DMS 273 (cell line): ENCODE measurements around the gene C11orf97.
"Not testable (repeated sequence)": the region's sequence is repeated elsewhere in the genome, so short reads cannot be mapped to it uniquely, and the experiment has no call there.

Experiments
- DNase-seq: peaks from one replicate; lab custom pipeline; 2025; ENCODE audit not compliant: unreplicated experiment; lab: John Stamatoyannopoulos, UW

The C11orf97 gene, protein sequence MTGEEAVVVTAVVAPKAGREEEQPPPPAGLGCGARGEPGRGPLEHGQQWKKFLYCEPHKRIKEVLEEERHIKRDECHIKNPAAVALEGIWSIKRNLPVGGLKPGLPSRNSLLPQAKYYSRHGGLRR

DNA sequence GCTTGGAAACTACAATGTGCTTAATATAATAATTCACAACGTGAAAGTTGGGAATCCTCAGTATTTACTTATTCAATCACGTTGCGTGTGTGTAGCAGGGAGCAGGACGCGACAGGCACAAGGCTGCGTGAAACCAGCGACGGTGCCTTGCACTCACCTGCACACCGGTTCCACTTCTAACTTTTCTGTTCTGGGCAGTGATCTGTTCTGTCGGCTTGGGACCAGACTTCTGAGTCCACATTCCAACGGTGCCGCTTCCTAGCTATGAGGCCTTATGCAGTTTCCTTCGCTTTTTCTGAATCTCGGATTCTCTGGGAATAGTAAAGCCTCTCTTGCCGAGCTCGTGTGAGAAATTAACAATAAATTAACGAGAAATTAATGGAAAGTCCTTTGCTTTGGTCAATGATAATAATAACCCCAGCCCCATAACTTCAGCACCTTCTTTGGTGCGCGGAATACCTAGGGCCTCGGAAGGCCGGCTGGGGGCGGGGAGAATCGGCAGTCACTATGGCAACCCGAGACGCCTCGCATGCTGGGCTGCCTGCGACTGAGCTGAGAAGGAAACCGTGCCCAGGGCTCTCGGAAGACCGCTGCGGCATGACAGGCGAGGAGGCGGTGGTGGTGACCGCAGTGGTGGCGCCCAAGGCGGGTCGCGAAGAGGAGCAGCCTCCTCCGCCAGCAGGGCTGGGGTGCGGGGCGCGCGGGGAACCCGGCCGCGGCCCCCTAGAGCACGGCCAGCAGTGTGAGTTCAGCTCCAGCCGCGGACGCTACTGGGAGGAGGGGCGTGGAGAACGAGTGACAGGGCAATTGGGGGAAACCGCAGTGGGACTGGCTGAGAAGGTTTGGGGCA lies at the start of gene C11orf97:
C11orf97 (plus strand) TSS at position 530 of the 850 bp plus-strand sequence; CDS start at position 598, 68 bp downstream.
- DNase-seq: peak; percentile 56

DNA sequence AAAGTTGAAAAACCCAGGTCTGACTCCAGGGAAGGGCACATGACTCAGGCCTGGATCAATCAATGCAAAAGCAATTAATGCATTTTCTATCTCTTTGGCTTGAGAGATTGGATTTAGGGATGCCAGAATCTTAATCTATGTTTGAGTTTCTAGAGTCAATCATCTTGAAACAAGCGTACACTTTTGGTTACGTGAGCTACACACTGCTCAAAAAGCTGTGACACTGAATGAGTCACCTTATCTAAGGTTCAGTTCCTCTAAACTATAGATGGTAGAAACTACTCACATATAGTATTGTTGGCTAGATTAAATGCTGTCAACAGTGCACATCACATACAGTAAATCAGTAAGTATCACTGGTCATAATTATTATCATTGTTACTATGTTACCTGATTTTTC lies 42.8 kb upstream of the C11orf97 start:
- DNase-seq: no peak

DNA sequence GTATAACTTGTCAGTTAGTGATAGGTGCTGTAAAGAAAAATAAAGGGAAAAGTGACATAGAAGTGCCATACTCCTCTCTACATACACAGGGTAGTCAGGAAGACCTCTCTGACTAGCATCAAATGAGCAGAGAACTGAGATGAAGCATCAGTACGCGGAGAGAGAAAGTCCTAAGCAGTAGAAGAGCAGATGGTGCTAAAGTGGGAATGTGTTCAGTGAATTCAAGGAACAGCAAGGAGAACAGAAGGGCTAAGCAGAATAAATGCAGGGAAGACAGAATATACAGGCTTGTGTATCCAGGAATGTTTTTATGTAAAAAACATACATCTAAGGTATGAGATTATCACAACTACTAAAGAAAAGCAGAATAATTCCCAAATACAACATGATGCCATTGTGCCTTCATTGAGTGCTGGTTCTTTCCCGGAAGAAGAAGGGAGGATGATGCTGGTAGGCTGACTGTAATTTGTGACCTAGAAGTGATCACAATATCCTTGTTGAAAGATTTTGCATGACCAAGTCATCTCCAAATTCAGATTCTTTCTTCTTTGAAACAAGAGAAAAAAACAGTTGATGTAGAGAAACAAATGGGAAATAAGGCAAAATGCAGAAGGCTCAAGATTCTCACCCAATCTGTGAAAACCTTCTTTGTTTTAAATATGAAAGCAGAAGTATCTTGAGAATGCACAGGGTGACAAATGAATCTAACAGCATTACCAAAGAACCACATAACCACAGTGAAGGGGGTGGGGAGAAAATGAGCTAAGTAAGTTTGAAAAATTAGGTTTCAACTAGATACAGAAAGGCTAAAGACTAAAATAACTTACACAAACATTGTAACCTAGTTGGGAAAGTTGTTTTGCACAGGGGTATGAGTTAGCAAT lies 39.1 kb upstream of the C11orf97 start:
- DNase-seq: no peak

GRCh38 chr11:94477624-94478023 lies 34.6 kb upstream of the C11orf97 start:
- DNase-seq: no peak

- DNase-seq: no peak
Measured at GRCh38 chr11:94481342-94481741, 30.9 kb upstream of the C11orf97 start.

- no peak for DNase-seq
Measured at GRCh38 chr11:94486068-94486467, 26.2 kb upstream of the C11orf97 start.

DNA sequence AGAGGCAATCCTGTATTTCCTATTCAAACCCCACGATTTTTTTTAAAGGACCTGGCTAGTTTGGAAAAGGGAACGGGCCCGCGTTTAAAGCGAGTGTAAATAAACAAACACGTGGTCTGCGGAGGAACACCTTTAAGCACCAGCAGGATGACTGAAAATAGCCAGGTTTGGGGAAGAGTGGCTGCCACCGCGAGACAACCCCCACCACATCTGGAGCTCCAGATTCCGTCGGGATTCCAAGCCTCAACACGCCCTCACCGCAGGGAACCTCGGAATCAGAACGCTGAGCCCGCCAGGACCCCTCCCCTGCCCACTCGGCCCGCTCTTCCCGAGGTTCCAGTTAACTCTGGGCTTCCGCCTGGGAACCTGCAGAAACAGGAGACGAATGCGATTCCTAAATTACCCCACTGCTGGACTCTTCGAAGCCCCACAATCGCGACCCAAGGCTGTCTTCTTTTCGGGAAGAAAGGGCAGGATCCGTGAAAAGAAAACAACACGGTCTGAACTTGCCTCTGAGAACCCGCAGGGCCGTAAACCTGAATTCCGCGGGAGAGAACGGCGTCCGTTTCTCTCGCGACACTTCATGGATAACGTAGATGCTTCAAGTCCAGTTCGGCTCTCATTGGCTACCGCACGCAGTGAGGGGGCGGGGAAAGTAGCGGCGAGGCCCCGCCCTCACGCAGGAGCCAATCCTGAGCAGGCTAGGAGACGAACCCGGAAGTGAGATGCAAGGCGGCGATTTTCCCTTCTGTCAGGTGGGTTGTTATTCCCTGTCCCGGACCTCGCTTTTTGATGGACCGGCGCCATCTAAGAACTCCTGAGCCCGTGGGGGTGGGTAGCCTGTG lies 18.8 kb upstream of the C11orf97 start, which contains the start of the genes ANKRD49 and MRE11:
ANKRD49 (plus strand) TSS at position 704 of the 845 bp plus-strand sequence. CDS start 2,710 bp downstream, outside the sequence.
MRE11 (minus strand) TSS at position 564 of the 845 bp plus-strand sequence. CDS start 1,043 bp downstream, outside the sequence.
- peak; percentile 98 for DNase-seq

DNA sequence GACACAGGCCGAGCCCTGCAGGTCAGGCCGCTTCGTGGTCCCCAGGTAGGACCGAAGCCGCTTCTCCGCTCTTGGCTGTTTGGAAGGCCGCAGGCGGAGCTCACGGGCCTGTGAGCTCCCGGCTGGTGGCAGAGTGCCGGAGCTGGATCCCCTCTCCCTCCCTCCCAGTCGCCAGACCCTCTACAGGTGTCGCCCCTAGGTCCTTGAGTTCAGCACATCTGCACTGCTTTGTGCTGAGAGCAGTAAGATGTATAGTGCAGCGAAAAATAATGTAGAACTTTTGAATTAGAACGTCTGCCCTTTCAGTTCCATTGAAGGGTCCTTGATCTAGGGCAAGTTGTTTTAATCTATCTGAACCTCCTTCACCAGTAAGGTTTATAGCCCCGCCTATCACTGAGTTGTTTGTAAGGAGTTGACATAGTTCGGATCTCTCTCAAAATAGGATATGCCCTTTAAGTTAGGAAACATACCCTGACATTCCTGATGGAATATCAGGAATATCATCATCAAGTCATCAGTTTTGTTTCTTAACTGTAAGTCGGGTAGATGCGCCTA lies 18.1 kb upstream of the C11orf97 start:
- peak; percentile 37 for DNase-seq

DNA sequence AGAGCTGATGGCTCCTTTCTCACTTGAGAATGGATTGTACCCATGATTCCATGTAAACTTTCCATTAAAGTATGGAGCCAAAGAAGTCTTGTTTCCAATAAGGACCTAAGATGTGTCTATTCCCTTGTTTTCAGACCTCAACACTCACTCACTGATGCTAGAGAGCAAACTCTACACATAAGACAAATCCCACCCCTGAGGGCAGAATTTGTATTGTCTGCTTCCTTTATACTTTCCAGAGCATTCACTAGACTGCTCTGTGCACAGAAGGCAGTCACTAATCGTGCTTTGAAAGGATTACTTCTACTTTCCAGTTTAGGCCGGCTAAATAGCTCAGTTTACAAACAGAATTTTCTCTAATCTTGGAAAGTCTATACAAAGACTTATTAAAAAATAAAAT lies 12.1 kb upstream of the C11orf97 start:
- no peak for DNase-seq

DNA sequence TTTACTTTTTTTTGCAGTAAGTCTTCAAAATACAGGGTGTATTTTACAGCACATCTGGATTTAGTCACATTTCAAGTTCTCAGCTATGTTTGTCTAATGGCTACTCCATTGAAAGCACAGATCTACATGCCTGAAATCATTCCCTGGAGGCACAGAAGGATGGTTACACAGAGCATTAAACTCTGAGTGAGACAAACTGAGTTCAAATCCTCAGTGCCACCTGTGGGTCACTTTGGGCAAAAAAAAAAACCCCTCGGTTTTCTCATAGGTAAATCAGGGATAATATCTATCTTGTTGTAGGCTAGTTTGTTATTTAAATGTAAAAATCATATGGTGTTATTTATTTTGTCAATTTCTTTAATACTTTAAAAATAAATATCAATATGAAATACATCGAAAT lies 10.7 kb upstream of the C11orf97 start:
- DNase-seq: no peak

GRCh38 chr11:94504689-94505293 lies 7.5 kb upstream of the C11orf97 start:
- DNase-seq: peak; percentile 58

DNA sequence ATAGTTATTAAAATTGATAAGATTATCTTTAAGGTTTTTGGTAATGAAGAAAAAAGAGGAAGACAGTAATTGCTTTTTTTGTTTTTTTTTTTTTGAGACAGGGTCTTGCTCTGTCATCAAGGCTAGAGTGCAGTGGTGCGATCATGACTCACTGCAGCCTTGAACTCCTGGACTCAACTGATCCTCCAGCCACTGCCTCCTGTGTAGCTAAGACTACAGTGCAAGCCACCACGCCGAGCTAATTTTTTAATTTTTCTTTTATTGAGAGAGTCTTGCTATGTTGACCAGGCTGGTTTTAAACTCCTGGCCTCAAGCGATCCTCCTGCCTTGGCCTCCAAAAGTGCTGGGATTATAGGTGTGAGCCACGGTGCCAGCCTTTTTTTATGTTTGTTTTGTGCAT lies 5.7 kb upstream of the C11orf97 start:
- not testable (repeated sequence) for DNase-seq

DNA sequence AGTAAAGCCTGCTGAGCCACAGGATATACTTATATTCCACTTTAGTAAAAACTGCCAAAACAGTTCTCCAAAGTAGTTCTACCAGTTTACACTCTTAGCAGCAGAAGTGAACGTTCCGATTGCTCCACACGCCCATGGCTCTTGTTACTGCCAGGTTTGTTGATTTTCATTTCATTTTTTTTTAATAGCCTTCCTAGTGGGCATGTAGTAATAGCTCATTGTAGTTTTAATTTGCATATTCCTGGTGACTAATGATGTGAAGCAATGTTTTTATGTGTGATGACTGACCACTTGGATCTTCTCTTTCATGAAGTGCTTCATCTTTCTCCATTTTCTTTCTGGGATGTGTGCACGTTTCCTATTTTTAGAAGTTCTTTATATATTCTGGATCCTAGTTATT lies 4.8 kb upstream of the C11orf97 start:
- no peak for DNase-seq

GRCh38 chr11:94513091-94513490 lies 830 bp downstream of the C11orf97 start:
- DNase-seq: peak; percentile 35

DNA sequence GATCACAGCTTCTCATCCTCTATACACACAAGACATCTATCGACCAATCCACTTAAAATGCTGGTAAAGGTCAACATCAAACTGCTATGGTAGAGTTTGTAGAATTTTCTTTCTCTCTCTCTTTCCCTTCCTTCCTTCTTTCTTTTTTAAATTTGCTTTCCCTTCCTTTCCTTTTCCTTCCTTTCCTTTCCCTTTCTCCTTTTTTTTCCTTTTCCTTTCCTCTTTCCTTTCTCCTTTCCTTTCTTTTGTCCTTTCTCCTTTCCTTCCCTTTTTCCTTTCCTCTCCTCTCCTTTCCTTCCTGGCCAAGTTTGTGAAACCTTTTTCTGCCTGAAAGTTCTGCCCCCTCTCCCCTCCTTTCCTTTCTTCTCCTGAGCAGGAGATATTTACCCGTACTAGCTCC lies 3.1 kb downstream of the C11orf97 start:
- DNase-seq: no peak

GRCh38 chr11:94516725-94517124 lies 4.5 kb downstream of the C11orf97 start:
- no peak for DNase-seq

DNA sequence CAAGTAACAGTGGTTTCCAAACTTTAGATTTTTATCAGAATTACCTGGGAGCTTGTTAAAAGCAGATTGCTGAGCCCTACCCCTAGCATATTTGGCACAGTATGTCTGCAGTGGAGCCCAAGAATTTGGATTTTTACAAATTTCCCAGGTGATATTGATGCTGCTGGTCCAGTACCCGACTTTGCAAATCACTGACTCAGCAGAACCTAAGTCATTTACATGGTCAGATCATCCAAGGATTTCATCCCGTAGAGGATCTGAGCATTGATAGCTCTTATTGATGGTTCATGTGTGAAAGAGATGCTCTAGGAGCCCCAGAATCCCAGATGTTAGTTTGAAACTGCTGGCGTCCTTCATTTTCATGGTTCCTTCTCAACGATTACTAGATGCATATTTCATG lies 6.0 kb downstream of the C11orf97 start:
- DNase-seq: no peak

GRCh38 chr11:94519478-94520084 lies 7.3 kb downstream of the C11orf97 start:
- DNase-seq: peak; percentile 52

- DNase-seq: peak; percentile 6
Measured at GRCh38 chr11:94521684-94522083, 9.4 kb downstream of the C11orf97 start.
